ENCODE results near the gene PIK3AP1.
"Not testable (repeated sequence)": the region's sequence is repeated elsewhere in the genome, so short reads cannot be mapped to it uniquely, and the experiment has no call there.

The PIK3AP1 gene

DNA sequence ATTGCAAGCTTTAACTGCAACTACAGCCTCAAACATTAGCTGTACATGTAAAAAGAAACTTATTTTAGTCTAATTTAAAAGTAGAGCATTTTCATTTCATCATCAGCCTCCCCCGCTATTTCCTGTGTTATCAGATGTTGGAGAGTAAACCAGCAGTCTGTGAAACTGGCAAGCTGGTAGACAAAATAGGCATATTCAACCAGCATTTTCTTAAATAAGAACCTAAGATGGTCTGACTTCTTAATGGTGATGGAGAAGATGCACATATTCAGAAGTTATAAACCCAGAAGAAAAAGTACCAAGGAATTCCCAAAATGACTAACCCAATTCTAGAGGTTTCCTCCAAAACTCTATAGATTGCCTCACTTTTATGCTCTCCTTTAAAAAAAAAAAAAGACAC, 24.9 kb downstream of the PIK3AP1 start:
- no peak for DNase-seq

DNA sequence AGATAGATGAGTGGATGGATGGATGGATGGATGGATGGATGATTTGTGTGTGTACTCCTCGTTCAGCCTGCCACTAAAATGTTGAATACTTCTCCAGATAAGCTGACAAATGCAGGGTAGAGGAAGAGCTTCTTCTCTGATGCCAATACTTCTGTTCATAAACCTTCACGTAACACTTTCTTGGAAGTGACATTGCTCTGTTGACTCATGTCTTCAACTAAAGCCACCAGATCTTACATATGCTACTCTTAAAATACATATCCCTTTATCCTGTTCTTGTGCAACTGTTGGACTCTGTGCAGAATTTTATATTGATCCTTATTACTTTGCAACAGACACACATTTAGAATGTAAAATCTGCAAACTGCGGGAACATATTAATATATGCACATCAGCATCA, 26.9 kb downstream of the PIK3AP1 start:
- DNase-seq: no peak

DNA sequence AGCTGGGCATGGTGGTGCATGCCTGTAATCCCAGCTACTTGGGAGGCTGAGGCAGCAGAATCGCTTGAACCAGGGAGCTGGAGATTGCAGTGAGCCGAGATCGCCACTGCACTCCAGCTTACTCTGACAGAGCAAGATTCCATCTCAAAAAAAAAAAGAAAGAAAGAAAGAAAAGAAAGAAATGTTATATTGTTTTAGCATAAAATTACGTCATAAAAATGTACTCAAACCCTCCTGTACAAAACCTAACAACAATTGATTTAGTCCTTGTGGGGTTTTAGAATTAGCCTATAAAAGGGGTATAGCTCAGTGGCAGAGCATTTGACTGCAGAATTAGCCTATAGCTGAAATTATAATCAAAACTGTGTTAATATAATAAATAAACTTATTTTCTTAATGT, 27.9 kb downstream of the PIK3AP1 start:
- DNase-seq: no peak

DNA sequence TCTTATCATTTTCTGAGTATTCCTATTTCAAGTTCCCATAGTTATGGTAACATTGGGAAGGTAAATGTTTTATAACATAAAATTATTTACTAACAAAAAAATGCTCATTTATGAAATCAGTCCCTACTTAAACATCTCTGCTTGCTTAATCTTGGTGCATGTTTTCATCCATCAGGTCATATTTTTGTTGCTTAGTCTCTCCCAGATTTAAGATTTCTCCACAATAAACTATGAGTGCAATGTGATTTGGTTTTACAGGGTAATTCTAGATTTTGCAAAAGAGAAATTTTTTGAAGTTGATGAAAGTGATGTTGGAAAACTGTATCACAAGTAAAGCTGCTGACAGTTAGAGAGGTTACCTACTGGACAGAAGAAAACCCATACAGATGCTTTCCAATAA, 28.6 kb downstream of the PIK3AP1 start:
- DNase-seq: no peak

DNA sequence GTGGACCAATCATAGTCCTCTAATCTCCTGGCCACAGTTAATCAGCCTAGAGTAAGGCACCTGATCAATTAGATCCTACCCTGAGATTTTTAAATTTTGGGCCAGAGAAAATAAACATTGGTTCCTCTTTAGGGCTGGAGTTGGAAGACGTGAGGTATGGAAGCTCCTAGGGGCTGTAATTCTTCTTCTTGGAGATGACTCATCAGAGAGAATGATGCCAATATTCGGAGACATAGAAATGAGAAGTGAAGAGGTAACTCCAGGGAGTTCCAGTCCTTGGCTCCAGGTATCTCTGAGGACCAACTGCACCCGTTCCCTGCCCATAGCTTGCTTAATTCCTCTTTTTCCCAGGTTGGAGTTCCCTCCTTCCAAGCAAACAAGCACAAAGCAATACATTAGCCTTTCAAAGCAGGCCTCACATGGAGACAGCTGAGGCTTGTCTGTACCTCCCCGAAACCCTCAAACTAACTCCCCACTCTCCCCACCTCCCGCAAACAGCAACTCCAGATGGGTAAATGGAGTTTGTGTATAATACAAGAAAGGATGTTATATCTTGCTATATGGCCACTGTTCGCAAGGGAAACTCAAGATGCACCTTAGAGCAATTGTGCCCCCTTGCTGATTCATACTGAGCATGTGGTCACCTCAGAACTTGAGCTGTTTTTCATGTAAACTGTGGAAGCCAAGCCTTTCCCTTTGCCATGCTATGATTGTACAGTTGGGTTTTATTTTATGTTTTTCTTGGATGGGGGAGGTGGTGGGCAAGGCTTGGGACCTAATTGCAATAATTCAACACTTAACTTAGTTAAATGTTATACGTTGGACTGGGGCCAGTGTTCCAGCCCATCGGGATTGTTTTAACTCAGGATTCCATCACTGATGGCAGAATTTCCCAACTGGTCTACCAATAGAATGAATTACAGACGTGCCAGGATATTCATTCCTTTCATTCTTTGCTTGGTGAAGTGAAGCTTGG, 29.3 kb downstream of the PIK3AP1 start:
- no peak for DNase-seq

DNA sequence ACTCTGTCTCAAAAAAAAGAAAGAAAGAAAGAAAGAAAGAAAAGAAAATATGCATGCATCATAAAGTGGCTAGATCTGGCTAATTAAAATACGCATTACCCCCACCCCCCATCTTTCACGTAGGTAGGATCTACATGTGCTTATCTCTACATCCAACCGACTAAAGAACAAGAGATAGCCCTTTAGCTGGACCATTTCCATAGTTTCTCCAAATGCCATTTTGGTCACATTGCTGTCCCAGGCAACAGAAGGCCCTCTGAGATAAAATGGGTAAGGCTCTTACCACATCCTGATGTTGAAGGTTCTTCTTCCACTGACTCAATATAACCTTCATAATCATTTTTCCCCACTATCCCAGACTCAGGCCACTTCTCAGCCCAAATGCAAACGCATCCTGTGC, 31.5 kb downstream of the PIK3AP1 start:
- no peak for DNase-seq

DNA sequence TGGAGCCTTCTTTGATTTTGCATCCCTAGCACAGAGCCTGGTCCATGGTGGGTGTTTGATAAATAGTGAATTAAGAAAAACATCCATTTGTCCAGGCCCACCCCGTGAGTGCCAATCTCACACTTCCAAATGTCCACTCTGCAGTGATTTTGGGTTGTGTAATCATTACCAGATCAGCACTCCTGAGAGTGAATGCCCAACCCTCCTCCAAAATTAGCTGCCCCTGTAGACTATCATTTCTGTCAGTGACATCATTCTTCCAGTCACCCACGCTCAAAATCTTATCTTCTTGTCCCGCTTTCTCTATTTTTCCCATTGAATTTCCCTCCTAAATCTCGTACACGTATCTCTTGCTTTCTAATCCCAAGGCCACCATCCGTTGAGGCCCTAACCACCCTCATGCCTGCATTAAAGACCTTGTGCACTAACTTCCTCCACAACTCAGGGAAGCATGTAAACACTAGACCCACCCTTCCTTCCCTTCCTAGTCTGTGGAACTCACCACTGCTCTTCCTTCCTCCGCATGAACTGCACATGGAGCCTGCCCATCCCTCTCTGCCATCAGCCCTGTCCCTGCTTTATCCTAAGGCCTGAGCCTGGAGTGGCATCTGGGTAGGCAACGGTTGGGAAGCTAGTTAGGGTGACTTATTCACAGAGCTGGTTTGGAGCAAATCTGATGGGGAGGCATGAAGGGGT, 32.8 kb downstream of the PIK3AP1 start:
- DNase-seq: no peak

DNA sequence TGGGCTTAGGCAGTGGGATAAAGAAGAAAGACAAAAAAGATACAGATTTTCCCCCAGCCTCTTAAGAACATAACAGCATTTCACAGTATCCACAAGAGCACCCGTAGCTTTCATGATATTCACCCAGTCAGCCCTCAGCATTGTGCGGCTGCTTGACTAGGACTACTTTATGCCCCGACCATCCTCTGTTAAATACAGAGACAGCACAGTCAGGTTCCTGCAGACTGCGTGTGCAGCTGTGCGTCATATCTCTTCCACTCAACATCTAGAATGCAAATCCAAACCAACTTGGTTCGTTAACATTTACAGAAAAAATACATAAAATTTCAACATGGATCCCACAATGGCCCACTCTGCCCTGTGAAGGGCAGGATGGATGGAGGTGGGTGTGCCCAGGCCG, 33.8 kb downstream of the PIK3AP1 start:
- DNase-seq: no peak

DNA sequence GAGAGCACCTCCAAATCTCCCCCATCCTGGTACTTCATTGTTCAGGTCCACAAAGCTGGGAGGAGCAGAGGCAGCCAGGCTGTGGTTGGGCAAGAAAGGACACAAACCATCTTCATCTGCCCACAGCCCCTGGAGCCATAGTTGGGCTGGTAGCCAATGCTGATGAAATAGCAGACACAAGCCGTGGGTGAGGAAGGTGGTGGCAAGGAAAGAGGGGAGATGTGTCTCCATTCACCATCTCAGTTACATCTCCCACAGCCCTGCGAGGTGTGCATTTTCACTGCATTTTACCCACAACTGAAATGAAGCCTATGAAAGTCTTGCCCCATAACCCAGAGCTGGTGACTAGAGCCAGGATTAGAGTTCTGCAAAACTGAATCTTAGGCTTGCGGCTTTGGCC, 35.0 kb downstream of the PIK3AP1 start:
- DNase-seq: no peak

DNA sequence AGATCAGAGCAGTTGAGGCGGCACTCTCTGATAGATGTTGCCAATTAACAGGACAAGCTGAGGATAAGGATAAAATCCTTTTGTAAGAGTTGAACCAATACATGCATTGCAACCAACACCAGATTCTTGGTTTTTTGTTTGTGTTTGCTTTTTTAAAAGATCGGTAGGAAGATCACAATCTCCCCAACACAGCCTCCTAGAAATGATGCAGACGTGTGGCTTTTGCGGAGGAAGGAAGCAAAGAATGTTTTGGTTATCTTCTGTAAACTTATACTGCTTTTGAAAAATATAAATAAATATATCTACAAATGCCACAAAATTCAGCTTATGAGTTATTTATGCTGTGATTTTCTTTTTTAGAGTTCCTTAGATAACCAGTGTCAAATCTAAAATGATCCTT, 35.5 kb downstream of the PIK3AP1 start:
- no peak for DNase-seq

DNA sequence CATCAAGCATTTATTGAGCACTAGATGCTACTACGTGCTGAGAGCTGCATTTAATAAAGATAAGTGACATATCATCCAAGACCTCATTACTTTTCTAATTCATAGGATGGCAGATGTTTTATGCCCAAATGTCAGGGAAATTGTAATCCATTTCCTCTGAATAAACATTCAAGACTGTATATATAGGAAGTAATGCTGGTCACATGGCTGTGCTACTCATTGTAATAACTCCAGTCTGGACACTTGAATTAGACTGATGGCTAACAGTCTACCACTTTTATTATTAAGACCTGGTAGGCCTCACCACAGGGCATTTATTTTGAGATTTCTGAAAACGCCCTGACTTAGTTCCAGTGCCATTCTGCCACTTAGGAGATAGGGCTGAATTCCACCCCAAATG, 36.6 kb downstream of the PIK3AP1 start:
- no peak for DNase-seq

DNA sequence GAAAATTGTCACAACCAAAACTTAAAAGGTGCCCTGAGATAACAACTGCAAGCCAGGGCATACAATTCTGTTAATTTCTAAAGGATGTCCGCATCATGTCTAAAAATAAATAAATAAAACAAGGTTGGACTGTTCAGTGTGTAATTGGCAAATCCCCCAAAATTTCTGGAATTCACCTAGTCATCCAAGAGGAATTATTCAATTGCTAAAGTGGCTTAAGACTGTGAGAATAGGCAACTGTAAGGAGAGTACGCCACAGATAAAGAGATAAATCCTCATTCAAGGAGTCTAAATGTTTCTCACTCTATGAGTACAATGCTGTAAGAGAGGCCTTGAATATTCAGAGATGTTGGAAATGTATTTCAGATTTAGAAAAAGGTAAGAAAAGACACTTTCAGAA, 37.2 kb downstream of the PIK3AP1 start:
- DNase-seq: no peak

DNA sequence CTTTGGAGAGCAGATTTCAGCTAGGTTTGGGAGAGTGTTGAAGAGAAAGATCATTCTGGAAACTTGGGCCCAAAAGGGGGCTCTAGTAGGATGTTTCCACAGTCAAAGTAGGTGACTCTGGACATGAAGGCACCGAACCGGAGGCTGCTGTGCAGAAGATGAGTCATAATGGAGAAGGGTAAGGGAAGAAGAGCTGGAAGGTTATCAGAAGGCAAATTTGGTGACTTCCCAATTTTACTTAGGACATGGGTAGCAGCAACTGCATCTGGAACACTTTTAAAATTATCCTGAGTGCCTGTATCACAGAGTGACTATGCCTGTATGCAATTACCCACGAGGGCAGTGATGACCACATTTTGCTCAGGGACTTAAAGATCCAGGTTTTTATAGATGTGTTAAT, 38.8 kb downstream of the PIK3AP1 start:
- no peak for DNase-seq

DNA sequence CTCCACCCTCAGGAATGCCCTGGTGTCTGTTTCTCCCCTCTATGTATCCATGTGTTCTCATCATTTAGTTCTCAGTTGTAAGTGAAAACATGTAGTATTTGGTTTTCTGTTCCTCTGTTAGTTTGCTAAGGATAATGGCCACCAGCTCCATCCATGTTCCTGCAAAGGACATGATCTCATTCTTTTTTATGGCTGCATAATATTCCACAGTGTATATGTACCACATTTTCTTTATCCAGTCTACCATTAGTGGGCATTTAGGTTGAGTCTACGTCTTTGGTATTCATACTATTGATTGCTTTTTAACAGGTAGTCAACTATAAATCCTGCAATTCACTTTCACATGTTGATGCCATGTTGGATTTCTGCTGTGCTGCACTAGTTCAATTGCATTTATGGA, 39.9 kb downstream of the PIK3AP1 start:
- not testable (repeated sequence) for DNase-seq

DNA sequence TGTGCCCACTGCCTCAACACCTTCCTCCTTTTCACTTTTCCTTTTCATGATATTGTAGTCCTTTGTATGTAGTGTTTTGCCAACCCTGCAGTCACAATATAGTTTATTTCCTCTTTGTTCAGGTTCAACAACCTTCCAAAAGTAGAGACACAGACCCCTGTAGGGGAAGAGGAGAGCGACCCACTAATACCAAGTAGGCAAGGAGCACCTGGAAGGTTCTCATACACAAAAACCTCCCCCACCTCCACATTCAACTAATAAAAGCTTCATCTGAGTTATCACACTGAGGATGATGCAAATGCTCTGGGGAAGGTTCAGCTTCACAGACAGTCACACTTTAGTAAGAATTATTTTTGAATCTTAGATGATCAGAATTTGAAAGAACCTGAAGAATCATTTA, 41.6 kb downstream of the PIK3AP1 start:
- DNase-seq: no peak

DNA sequence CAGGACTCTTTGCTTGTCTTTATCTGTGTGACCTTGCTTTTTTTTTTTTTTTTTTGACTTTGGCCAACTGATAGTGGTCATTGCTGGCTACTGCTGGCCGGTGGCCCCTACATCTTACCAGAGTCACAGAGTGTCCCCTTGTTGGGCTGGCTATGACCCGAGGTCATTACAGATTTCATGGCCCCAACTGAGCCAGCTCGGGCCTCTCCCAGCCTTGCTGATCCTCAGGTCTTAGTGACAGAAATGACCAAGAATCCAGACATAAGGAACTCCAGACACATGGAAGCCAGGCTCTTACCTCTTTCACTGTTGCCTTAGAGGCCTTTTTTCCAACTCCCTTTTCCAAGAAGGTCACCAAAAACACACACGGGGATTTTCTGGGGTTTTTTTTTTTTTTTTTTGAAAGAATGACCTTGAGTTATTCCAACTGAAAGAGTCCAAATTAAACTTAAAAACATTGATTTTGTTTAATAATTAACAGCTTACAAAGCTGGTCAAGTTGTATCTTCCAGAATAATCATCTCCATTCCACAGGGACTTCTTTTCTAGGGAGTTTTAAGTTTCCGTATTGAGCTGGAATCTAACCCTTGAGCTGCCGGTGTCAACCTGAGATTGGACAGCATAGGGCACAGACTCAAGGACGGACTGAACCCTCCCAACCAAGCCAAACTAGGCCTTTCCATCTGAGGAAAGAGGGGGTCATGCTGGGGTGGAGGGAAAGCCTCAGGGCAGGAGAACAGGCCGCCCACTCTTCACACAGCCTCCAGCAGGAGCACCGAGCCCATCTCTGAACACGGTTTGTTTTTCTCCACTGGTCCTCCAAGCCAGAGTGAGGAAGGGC, 43.8 kb downstream of the PIK3AP1 start:
- no peak for DNase-seq

DNA sequence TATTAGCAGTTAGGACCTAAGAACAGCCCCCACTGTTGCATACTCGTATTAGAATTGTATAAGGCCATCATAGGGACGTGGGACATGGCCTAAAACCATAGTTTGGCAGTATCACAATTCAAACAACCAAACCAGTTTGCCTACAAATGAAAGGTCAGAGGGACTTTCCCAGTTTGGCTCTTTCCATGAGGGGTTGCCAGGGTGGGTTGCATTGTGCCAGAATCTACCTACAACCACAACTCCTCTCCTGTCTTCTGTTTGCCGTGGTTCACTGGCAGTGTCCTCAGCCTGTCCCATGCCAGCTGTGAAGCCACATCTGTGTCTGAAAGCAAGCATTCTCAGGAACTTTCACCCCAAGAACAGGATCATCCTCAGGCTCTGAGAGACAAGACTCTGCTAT, 44.5 kb downstream of the PIK3AP1 start:
- no peak for DNase-seq

DNA sequence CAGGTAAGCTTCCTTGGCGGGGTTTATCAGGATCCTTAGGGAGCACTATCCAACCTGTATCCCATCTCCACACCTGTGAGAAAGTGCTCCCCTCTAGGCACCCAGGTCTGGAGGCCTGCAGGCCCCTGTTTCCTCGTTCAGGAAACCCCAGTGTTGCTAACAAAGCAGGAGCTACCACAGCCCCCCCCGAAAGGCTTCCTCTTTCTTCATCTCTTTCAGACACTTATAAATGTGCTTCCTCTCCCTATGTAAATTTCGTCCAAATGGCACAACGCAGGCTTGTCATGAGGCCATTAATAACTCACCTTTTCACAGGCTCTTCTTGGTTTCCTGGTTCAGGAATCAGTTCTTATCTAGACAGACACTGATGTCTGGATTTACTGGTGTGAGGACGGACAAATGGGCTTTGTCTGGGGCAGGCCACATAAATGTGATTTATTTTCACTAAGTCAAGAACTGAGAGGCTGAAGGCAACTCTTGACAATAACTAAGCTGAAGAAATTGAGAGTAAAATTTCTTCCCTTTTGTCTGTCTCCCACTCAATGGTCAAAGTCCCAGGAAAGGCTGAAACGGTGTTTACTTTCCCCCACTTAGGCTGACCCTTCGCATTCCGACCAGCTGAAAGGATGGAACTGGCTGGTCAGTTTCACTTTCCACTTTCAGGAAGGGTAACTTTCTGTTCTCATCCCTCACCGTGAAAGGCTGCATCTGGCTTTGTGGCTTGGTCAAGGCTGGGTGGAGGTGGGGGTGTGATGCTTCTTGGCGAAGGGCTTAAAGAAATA, 46.8 kb downstream of the PIK3AP1 start:
- no peak for DNase-seq

DNA sequence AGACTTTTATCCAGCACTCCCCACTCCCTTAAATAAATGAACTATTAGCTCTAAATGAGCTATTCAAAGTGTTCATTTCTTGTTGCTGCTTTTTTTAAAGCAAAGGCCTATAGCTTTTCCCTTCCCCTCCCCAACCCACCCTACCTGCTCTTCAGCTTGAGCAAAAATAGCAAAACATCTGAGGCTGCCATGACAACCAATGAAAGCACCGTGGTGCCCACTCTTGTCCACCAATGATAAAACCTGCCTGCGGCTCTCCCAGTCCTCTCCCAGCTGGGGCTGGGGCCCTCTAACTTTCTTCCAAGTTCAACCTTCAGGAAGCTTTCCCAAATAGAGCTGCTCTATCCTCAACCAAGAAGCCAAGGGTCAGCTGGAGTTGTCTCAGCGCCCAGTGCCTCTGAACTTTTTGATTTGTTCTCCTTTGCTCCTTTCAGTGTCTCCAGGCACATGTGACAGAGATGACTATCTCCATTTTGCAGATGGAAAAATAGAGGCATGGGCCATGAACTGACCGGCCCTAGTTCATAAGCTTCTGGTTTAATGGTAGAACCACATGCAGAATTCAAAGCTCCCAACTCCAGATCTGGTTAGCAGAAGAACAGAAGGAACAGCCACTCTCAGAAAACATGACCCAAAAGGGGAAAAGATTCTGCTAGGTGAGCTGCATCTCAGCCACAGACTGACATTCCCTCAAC, 47.7 kb downstream of the PIK3AP1 start:
- no peak for DNase-seq

DNA sequence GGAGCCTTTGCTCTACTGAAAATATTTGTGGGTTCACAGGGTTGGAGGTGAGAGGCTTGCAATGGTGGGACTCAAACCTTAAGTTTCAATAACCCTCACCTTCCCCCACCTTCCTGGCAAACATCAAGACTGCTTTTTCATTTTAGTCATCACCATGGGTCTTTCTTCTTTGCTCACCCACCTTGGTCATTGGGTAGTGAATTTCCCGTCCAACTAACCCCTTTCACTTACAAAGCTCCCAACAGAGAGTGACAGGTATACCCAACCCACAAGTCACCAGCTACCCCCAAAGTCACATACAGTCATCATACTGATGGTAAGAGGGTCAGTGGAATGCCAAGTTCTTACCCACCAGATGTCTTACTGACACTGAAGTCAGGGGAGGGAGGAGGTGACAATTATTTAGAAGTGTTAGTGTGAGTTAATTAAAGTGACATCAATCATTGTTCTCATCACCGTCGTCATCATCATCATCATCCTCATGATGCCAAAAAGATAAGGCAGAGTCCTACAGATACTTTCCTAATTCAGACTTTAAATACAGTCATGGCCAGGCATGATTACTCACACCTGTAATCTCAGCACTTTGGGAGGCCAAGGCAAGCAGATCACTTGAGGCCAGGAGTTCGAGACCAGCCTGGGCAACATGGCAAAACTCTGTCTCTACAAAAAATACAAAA, 49.0 kb downstream of the PIK3AP1 start:
- DNase-seq: no peak

DNA sequence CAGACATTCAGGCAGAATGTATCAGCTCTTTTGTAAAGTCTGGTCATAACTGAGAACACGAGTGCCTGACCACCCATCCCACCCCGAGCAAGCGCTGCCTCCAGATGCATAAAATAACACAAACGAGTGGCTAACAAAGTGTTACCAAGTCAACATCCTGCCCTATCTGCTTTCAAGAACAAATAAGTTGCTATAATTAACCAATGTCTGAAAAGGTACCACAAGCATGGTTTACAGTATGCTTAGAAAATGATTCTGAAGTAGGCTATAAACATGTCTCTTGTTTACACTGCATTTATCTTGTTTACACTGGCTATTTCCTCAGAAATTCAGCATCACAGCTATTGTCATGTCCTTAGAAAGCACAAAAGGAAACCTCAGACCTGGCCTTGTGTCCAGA, 49.5 kb downstream of the PIK3AP1 start:
- no peak for DNase-seq

Data from stimulated activated CD4-positive, alpha-beta T cell treated with anti-CD3 and anti-CD28 coated beads, Interleukin-1b, Interleukin-23, amount 100 ng/mL, for 48 hours (primary cell).